Ovary (tissue), 9 donors: ENCODE measurements around the gene STX2. TPM values are rescaled to one million over a fixed set of nuclear protein-coding genes. Genes with fewer than 3 reads are reported as not detected.

ENCODE experiments used
- DNase-seq, 5 donors: peaks; one replicate each; pipeline ENCODE4 v3.0.0-alpha.2; 2019 to 2020
- H3K27ac ChIP-seq, 2 donors: fragments of 200-600 bp; one replicate each; pipeline versions ENCODE4 v1.5.1 to v1.8.0; 2019 to 2022
- H3K27me3 ChIP-seq: fragments of 200-600 bp; one replicate; pipeline ENCODE4 v1.8.0; 2022
- H3K36me3 ChIP-seq: fragments of 200-600 bp; sonication (generic); one replicate; pipeline ENCODE4 v1.5.1; 2019
- H3K4me1 ChIP-seq: one replicate; pipeline ENCODE4 v1.8.1; 2013; ENCODE audit warnings: mild to moderate bottlenecking, moderate library complexity; ENCODE audit not compliant: insufficient read depth
- H3K4me3 ChIP-seq: fragments of 200-600 bp; sonication (generic); one replicate; pipeline ENCODE4 v1.5.1; 2017
- H3K9me3 ChIP-seq, 2 donors: fragments of 200-600 bp in 1 of 2; sonication (generic) in 1 of 2; one replicate each; pipeline versions ENCODE4 v1.5.1 to v1.8.1; 2013 to 2019; ENCODE audit warnings: mild to moderate bottlenecking in 1 of 2, moderate library complexity in 1 of 2
- EP300 ChIP-seq: sonication (generic); formaldehyde crosslinking; IDR thresholded peaks from one replicate; pipeline ENCODE4 v1.6.1; 2017; ENCODE audit warnings: antibody characterized with exemption
- POLR2A ChIP-seq: fragments of 450-650 bp; IDR thresholded peaks from one replicate; pipeline ENCODE4 v1.6.1; 2017; ENCODE audit warnings: antibody characterized with exemption, mild to moderate bottlenecking, moderate library complexity
- WGBS, 3 donors: extraction: QIAGEN DNeasy Blood & Tissue Kit in 1 of 3; methylation state at CpG; one replicate each; pipeline versions ENCODE4 v1.1.5 to v1.1.7; 2013 to 2017; 5-methylcytosine and 5-hydroxymethylcytosine counted together
- intact Hi-C, 4 donors: fragments of 100-400 bp; cut with DNase I; formaldehyde crosslinking; loops; one replicate each; pipeline versions ENCODE4 v1.11.0 to v1.15.1; 2022 to 2023
- polyA plus RNA-seq, 2 donors: library from polyadenylated mRNA; stranded (reverse); fragments of 200-250 nt in 1 of 2; fragments of 350-450 nt in 1 of 2; fragmentation: Illumina TruSeq in 1 of 2; extraction: RNeasy Lipid Tissue Mini Kit (QIAGEN cat#74804) in 1 of 2; gene quantifications; one replicate each; pipeline ENCODE4 v1.2.3, GENCODE V29; 2013 to 2014
- small RNA-seq: library from RNA; depleted of rRNA; stranded (forward); fragments of <200 nt; gene quantifications from one replicate; pipeline ENCODE3, GENCODE V24; 2016
- total RNA-seq, 7 donors: library from RNA; depleted of rRNA in 2 of 7; stranded (reverse); fragments of >200 nt in 2 of 7; fragmentation: NEBNext Ultra II Directional in 3 of 7; extraction: Animal tissue kit (Norgen Biotek cat#: 25700) in 3 of 7; gene quantifications; one replicate each; pipeline versions ENCODE4 v1.1.0 to v1.2.4, GENCODE V29; 2016 to 2023
- TF ChIP-seq, protein P1 (sequence below), 3 donors: fragments of 450-650 bp in 2 of 3; fragments of 200-600 bp in 1 of 3; IDR thresholded peaks; one replicate each; pipeline versions ENCODE4 v1.5.1 to v1.8.0; 2016 to 2022; ENCODE audit warnings: antibody characterized with exemption in 3 of 3, mild to moderate bottlenecking in 1 of 3
- donor health status: DM: no; HTN: no; CAD: no; lungs with moderate emphysema.
- donor health status: DM: no; HTN: no; CAD: no.
- donor health status: Bipolar disorder and iron deficiency.
- donor health status: DM: yes; HTN: yes; CAD: no.
- donor health status: DM: no; HTN: no; CAD: no.
- donor health status: DM: yes; HTN: yes; CAD: no.

The STX2 gene
- total and polyA plus RNA-seq, 9 donors, result 12.9 to 26.9 (median 21.4) TPM

GRCh38 chr12:130743606-130744005 lies 95.4 kb downstream of the STX2 start:
- WGBS, 3 donors, result 88 to 93% (median 89%) methylated on average over 5 of the region's 5 CpGs
- intact Hi-C loops, result loop anchor here in 2 of 4 donors (10.0 kb wide), 2 partner anchors 409 to 699 kb away; partner anchors contain the start of gene PIWIL1 (in 1 of the 2)
- TF ChIP-seq, protein P1, sequence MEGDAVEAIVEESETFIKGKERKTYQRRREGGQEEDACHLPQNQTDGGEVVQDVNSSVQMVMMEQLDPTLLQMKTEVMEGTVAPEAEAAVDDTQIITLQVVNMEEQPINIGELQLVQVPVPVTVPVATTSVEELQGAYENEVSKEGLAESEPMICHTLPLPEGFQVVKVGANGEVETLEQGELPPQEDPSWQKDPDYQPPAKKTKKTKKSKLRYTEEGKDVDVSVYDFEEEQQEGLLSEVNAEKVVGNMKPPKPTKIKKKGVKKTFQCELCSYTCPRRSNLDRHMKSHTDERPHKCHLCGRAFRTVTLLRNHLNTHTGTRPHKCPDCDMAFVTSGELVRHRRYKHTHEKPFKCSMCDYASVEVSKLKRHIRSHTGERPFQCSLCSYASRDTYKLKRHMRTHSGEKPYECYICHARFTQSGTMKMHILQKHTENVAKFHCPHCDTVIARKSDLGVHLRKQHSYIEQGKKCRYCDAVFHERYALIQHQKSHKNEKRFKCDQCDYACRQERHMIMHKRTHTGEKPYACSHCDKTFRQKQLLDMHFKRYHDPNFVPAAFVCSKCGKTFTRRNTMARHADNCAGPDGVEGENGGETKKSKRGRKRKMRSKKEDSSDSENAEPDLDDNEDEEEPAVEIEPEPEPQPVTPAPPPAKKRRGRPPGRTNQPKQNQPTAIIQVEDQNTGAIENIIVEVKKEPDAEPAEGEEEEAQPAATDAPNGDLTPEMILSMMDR (IDR thresholded peaks at IDR 0.05), result no peak
- TF ChIP-seq POLR2A, result no peak
- TF ChIP-seq EP300, result no peak
- H3K36me3 ChIP-seq, result no peaks in the 10 kb centered on the region
- no peak for DNase-seq
- no peaks in the 10 kb centered on the region for H3K27me3 ChIP-seq
- no peak overlapping the region for H3K27ac ChIP-seq
- H3K4me3 ChIP-seq, result no peak overlapping the region
- H3K4me1 ChIP-seq, result peaks cover 2% of the 10 kb centered on the region
- no peaks in the 10 kb centered on the region for H3K9me3 ChIP-seq

GRCh38 chr12:130743176-130743575 lies 95.9 kb downstream of the STX2 start:
- Histone ChIP-seq H3K36me3 (no peaks in the 10 kb centered on the region), H3K4me1 (peaks cover 2% of the 10 kb centered on the region), H3K9me3 (no peaks in the 10 kb centered on the region), H3K4me3 (no peak overlapping the region), H3K27me3 (no peaks in the 10 kb centered on the region), H3K27ac (no peak overlapping the region)
- 74 to 84% (median 83%) methylated on average over 2 of the region's 2 CpGs for WGBS, 3 donors
- no peak for TF ChIP-seq POLR2A
- TF ChIP-seq, protein P1 (IDR thresholded peaks at IDR 0.05), result no peak
- TF ChIP-seq EP300, result no peak
- DNase-seq, result no peak
- intact Hi-C loops, result loop anchor here in 2 of 4 donors (10.0 kb wide), 2 partner anchors 408 to 698 kb away; partner anchors contain the start of gene PIWIL1 (in 1 of the 2)

- DNase-seq, result no peak
- no peak overlapping the region for H3K27ac ChIP-seq
- TF ChIP-seq, protein P1 (IDR thresholded peaks at IDR 0.05), result no peak
- TF ChIP-seq EP300, result no peak
- no peaks in the 10 kb centered on the region for H3K4me1 ChIP-seq
- H3K9me3 ChIP-seq, result no peaks in the 10 kb centered on the region
- no peak overlapping the region for H3K4me3 ChIP-seq
- no peaks in the 10 kb centered on the region for H3K36me3 ChIP-seq
- H3K27me3 ChIP-seq, result no peaks in the 10 kb centered on the region
- intact Hi-C loops, result loop anchor here in 2 of 4 donors (10.0 kb wide), 2 partner anchors 408 to 698 kb away; partner anchors contain the start of gene PIWIL1 (in 1 of the 2)
- 77 to 80% (median 80%) methylated on average over 1 of the region's 1 CpG for WGBS, 3 donors
Observed at GRCh38 chr12:130742716-130743115, 96.3 kb downstream of the STX2 start.

GRCh38 chr12:130742112-130742511 lies 96.9 kb downstream of the STX2 start:
- Histone ChIP-seq H3K4me3 (no peak overlapping the region), H3K9me3 (no peaks in the 10 kb centered on the region), H3K27me3 (no peaks in the 10 kb centered on the region), H3K27ac (no peak overlapping the region), H3K36me3 (no peaks in the 10 kb centered on the region), H3K4me1 (no peaks in the 10 kb centered on the region)
- no peak for DNase-seq
- intact Hi-C loops, result loop anchor here in 2 of 4 donors (10.0 kb wide), 2 partner anchors 407 to 697 kb away; partner anchors contain the start of gene PIWIL1 (in 1 of the 2)
- no peak for TF ChIP-seq POLR2A
- TF ChIP-seq, protein P1 (IDR thresholded peaks at IDR 0.05), result no peak
- no peak for TF ChIP-seq EP300
- WGBS, 3 donors, result 82 to 85% (median 83%) methylated on average over 12 of the region's 12 CpGs

Small RNA genes lying within 50 kb of the gene (small RNA-seq; reads per million reads assigned to genes)
- gene RNU6-1077P, result not detected

Other genes starting within 250 kb of the STX2 start
- 10 to 100 TPM in 1 of 7 donors, 1 to 10 TPM in 6; 1.1 to 16.2 (median 4.3) TPM for gene RIMBP2, start 123.0 kb downstream of the STX2 start, total RNA-seq
- 1 to 10 TPM; 1.1 to 2.7 TPM for gene RIMBP2, start 123.0 kb downstream of the STX2 start, polyA plus RNA-seq
- gene RAN, start 32.8 kb upstream of the STX2 start, total RNA-seq, result 100 to 1,000 TPM in 6 of 7 donors, 10 to 100 TPM in 1; 80.4 to 415 (median 314) TPM
- gene RAN, start 32.8 kb upstream of the STX2 start, polyA plus RNA-seq, result 100 to 1,000 TPM; 195 to 419 TPM
- 10 to 100 TPM in 5 of 7 donors, 1 to 10 TPM in 2; 7.6 to 75.3 (median 25.9) TPM for gene ADGRD1, start 114.7 kb upstream of the STX2 start, total RNA-seq
- 10 to 100 TPM; 12.2 to 28.3 TPM for gene ADGRD1, start 114.7 kb upstream of the STX2 start, polyA plus RNA-seq